Measurements from ENCODE around the gene DENND6B. TPM values are rescaled to one million over a fixed set of nuclear protein-coding genes. Genes with fewer than 3 reads are reported as not detected.

Gene DENND6B
- total RNA-seq, 4 donors from 2014 or later, result 4.3 to 14.3 (median 9.3) TPM

DNA sequence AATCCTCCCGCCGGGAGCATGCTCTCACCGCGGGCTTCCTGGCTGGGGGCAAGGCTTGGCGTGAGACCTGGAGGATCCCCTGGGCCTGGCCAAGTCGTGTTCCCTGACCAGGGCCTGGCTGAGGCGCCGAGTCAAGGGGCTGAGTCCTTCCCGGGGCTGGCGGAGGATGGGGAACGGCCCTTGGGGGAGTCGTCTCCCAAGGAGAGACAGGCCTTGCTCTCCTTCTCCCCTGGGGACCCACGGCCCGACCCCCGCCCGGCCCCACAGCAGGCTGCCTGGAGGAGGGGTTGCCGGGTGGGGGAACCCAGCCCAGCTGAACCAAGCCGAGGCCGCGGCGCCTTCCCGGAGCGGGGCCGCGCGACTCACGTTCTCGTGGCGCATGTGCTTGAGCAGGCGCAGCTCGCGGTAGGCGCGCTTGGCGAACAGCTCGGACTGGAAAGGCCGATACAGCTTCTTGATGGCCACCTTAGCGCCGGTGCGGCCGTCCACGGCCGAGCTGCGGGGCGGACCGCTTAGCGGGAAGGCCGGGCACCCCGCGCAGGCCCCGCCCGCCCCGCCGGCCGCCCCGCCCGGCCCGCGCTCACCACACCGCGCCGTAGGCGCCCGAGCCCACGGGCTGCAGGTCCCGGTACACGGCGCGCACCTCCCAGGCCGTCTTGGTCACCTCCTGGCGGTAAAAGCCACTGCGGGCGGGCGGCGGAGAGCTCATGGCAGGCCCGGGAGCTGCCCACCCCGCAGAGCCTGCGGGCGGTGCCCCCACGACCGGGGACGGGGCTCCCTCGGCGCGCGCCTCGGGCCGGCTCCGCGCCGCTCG is 65.8 kb downstream of the DENND6B start:
- TF ChIP-seq POLR2A (IDR thresholded peaks at IDR 0.05), result no peak
- TF ChIP-seq, protein P1, sequence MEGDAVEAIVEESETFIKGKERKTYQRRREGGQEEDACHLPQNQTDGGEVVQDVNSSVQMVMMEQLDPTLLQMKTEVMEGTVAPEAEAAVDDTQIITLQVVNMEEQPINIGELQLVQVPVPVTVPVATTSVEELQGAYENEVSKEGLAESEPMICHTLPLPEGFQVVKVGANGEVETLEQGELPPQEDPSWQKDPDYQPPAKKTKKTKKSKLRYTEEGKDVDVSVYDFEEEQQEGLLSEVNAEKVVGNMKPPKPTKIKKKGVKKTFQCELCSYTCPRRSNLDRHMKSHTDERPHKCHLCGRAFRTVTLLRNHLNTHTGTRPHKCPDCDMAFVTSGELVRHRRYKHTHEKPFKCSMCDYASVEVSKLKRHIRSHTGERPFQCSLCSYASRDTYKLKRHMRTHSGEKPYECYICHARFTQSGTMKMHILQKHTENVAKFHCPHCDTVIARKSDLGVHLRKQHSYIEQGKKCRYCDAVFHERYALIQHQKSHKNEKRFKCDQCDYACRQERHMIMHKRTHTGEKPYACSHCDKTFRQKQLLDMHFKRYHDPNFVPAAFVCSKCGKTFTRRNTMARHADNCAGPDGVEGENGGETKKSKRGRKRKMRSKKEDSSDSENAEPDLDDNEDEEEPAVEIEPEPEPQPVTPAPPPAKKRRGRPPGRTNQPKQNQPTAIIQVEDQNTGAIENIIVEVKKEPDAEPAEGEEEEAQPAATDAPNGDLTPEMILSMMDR (IDR thresholded peaks at IDR 0.05), result no peak
- no peak overlapping the region for H3K27ac ChIP-seq
- peaks cover 5 to 15% of the 10 kb centered on the region in 2 donors for H3K4me1 ChIP-seq
- intact Hi-C loops (cut with DNase I), result no loop called here
- peak in 1 of 2 donors; percentile 44 for DNase-seq
- no peaks in the 10 kb centered on the region for H3K9me3 ChIP-seq
- peak overlapping the region in 1 of 3 donors; percentile 27 for H3K4me3 ChIP-seq (replicated peaks in 1 of 3)
- WGBS, 2 donors, result 0% methylated on average over 6 of the region's 92 CpGs; no CpG with 5 or more reads in 1 of the 2 donors
- no peaks in the 10 kb centered on the region for H3K36me3 ChIP-seq
- H3K27me3 ChIP-seq, result peaks cover 5% of the 10 kb centered on the region

DNA sequence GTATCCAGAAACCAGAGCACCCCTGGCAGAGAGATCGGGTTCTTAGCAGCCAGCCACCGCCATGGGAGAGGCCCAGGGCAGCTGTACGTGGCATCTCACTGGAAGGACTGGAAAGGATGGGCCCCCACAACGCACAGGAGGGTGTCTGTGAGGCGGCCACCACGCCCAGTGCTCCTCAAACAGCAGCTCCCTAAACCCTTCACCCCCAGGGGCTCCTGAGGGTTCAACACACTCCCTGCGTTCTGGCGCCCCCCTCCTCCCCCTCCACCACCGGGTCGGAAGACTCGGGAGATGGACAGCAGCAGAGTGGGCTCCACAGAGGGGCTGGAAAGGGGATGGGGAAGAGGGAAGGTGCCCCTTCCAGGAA is 66.4 kb downstream of the DENND6B start:
- 38 to 57% methylated on average over 6 to 10 of the region's 11 CpGs for WGBS, 2 donors
- Histone ChIP-seq H3K9me3 (no peaks in the 10 kb centered on the region), H3K27me3 (peaks cover 5% of the 10 kb centered on the region), H3K4me1 (peaks cover 5 to 15% of the 10 kb centered on the region in 2 donors), H3K36me3 (no peaks in the 10 kb centered on the region), H3K4me3 (replicated peaks in 1 of 3) (peak overlapping the region in 1 of 3 donors; percentile 27), H3K27ac (no peak overlapping the region)
- intact Hi-C loops (cut with DNase I), result no loop called here
- no peak for DNase-seq
- no peak for TF ChIP-seq POLR2A (IDR thresholded peaks at IDR 0.05)
- TF ChIP-seq, protein P1 (IDR thresholded peaks at IDR 0.05), result no peak

DNA sequence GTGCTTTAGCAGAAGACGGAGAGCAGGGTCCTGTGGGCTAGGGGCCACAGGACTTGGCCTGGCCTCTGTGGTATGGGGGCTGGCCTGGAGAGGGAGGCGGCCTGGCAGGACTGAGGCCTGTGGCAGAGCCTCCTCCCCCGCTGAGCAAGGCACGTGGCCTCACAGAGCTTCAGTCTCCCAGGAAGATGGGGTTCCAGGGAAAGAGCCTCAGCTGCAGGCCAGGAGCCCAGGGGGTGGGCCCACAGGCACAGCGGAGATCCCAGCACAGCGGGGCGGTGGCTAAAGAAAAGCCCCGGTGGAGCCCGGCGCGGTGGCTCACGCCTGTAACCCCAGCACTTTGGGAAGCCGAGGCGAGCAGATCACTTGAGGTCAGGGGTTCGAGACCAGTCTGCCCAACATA is 67.5 kb downstream of the DENND6B start:
- H3K27ac ChIP-seq, result no peak overlapping the region
- WGBS, 2 donors, result 87 to 97% methylated on average over 7 to 11 of the region's 15 CpGs
- intact Hi-C loops (cut with DNase I), result loop anchor here (10.0 kb wide), 1 partner anchor 345 kb away; the partner anchor contains the start of gene MAPK8IP2
- DNase-seq, result no peak
- H3K9me3 ChIP-seq, result no peaks in the 10 kb centered on the region
- no peaks in the 10 kb centered on the region for H3K36me3 ChIP-seq
- no peak overlapping the region for H3K4me3 ChIP-seq (replicated peaks in 1 of 3)
- peaks cover 5 to 15% of the 10 kb centered on the region in 2 donors for H3K4me1 ChIP-seq
- TF ChIP-seq, protein P1 (IDR thresholded peaks at IDR 0.05), result no peak
- TF ChIP-seq POLR2A (IDR thresholded peaks at IDR 0.05), result no peak
- H3K27me3 ChIP-seq, result peaks cover 5% of the 10 kb centered on the region

Other genes with a start within 250 kb of the DENND6B start
- gene MLC1, start 241.6 kb downstream of the DENND6B start, total RNA-seq, result under 1 TPM in 1 of 4 donors, not detected in 3; 0.11 TPM
- gene MOV10L1, start 237.0 kb downstream of the DENND6B start, total RNA-seq, result 1 to 10 TPM in 2 of 4 donors, under 1 TPM in 2; 0.33 to 1.5 (median 1.0) TPM
- 10 to 100 TPM in 3 of 4 donors, 1 to 10 TPM in 1; 9.0 to 12.1 (median 10.9) TPM for gene PANX2, start 156.3 kb downstream of the DENND6B start, total RNA-seq
- 10 to 100 TPM; 26.6 to 51.9 (median 31.5) TPM for gene TRABD, start 141.1 kb downstream of the DENND6B start, total RNA-seq
- gene SELENOO, start 126.0 kb downstream of the DENND6B start, total RNA-seq, result 10 to 100 TPM; 20.7 to 50.6 (median 31.0) TPM
- 100 to 1,000 TPM in 1 of 4 donors, 10 to 100 TPM in 3; 64.6 to 102 (median 80.3) TPM for gene TUBGCP6, start 82.0 kb downstream of the DENND6B start, total RNA-seq
- 10 to 100 TPM; 31.4 to 42.7 (median 32.5) TPM for gene HDAC10, start 75.7 kb downstream of the DENND6B start, total RNA-seq
- 1 to 10 TPM; 3.1 to 5.1 (median 3.7) TPM for gene MAPK12, start 65.3 kb downstream of the DENND6B start, total RNA-seq
- gene MAPK11, start 56.6 kb downstream of the DENND6B start, total RNA-seq, result 1 to 10 TPM; 2.8 to 4.7 (median 4.0) TPM
- gene PLXNB2, start 19.4 kb downstream of the DENND6B start, total RNA-seq, result 100 to 1,000 TPM; 143 to 266 (median 215) TPM
- gene PPP6R2, start 16.3 kb upstream of the DENND6B start, total RNA-seq, result 100 to 1,000 TPM in 1 of 4 donors, 10 to 100 TPM in 3; 65.7 to 103 (median 74.0) TPM
- 100 to 1,000 TPM in 3 of 4 donors, 10 to 100 TPM in 1; 80.0 to 227 (median 128) TPM for gene SBF1, start 148.0 kb upstream of the DENND6B start, total RNA-seq
- 10 to 100 TPM in 1 of 4 donors, 1 to 10 TPM in 3; 5.2 to 23.5 (median 6.6) TPM for gene ADM2, start 154.5 kb upstream of the DENND6B start, total RNA-seq
- gene MIOX, start 159.8 kb upstream of the DENND6B start, total RNA-seq, result 10 to 100 TPM in 1 of 4 donors, 1 to 10 TPM in 3; 2.1 to 11.3 (median 4.7) TPM
- gene LMF2, start 180.7 kb upstream of the DENND6B start, total RNA-seq, result 100 to 1,000 TPM in 2 of 4 donors, 10 to 100 TPM in 2; 53.2 to 117 (median 96.6) TPM
- gene NCAPH2, start 181.2 kb upstream of the DENND6B start, total RNA-seq, result 10 to 100 TPM; 39.6 to 47.5 (median 43.1) TPM
- 1 to 10 TPM in 3 of 4 donors, not detected in 1; 2.6 to 5.5 (median 2.9) TPM for gene SCO2, start 198.6 kb upstream of the DENND6B start, total RNA-seq
- 10 to 100 TPM; 28.0 to 61.0 (median 33.6) TPM for gene TYMP, start 203.0 kb upstream of the DENND6B start, total RNA-seq
- under 1 TPM in 1 of 4 donors, not detected in 3; 0.27 TPM for gene KLHDC7B, start 218.9 kb upstream of the DENND6B start, total RNA-seq
- gene SYCE3, start 235.9 kb upstream of the DENND6B start, total RNA-seq, result 1 to 10 TPM in 3 of 4 donors, not detected in 1; 3.5 to 6.0 (median 4.3) TPM